ENCODE data around the gene LUC7L2.
"Not testable (repeated sequence)": the region's sequence is repeated elsewhere in the genome, so short reads cannot be mapped to it uniquely, and the experiment has no call there.

LUC7L2 gene

DNA sequence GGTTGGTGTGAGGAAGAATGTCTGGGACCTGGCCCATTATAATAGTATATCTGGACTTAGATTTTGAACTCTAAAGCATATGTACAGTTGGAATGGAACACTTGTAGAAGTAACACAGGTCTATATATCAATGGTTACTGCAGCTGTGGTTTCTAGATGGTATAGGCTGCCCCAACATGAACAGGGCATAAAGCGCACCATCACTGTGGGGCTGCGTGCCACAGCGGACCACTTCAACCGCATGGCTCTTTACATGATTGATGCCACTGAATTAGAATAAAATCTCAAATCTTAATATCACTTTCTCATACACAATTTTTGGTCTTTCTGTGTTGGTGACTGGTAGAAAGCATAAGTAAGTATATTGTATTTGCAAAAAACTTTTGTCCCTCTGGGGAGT lies 64.3 kb downstream of the LUC7L2 start:
- no peak for DNase-seq (ENCODE audit: low read depth in 1 of 2, low spot score in 1 of 2)
- no peak overlapping the region for H3K27ac ChIP-seq (replicated peaks)
- TF ChIP-seq, protein P1, sequence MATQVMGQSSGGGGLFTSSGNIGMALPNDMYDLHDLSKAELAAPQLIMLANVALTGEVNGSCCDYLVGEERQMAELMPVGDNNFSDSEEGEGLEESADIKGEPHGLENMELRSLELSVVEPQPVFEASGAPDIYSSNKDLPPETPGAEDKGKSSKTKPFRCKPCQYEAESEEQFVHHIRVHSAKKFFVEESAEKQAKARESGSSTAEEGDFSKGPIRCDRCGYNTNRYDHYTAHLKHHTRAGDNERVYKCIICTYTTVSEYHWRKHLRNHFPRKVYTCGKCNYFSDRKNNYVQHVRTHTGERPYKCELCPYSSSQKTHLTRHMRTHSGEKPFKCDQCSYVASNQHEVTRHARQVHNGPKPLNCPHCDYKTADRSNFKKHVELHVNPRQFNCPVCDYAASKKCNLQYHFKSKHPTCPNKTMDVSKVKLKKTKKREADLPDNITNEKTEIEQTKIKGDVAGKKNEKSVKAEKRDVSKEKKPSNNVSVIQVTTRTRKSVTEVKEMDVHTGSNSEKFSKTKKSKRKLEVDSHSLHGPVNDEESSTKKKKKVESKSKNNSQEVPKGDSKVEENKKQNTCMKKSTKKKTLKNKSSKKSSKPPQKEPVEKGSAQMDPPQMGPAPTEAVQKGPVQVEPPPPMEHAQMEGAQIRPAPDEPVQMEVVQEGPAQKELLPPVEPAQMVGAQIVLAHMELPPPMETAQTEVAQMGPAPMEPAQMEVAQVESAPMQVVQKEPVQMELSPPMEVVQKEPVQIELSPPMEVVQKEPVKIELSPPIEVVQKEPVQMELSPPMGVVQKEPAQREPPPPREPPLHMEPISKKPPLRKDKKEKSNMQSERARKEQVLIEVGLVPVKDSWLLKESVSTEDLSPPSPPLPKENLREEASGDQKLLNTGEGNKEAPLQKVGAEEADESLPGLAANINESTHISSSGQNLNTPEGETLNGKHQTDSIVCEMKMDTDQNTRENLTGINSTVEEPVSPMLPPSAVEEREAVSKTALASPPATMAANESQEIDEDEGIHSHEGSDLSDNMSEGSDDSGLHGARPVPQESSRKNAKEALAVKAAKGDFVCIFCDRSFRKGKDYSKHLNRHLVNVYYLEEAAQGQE (IDR thresholded peaks at IDR 0.05; ENCODE audit: insufficient replicate concordance, low read depth): no peak
- TF ChIP-seq, protein P2, sequence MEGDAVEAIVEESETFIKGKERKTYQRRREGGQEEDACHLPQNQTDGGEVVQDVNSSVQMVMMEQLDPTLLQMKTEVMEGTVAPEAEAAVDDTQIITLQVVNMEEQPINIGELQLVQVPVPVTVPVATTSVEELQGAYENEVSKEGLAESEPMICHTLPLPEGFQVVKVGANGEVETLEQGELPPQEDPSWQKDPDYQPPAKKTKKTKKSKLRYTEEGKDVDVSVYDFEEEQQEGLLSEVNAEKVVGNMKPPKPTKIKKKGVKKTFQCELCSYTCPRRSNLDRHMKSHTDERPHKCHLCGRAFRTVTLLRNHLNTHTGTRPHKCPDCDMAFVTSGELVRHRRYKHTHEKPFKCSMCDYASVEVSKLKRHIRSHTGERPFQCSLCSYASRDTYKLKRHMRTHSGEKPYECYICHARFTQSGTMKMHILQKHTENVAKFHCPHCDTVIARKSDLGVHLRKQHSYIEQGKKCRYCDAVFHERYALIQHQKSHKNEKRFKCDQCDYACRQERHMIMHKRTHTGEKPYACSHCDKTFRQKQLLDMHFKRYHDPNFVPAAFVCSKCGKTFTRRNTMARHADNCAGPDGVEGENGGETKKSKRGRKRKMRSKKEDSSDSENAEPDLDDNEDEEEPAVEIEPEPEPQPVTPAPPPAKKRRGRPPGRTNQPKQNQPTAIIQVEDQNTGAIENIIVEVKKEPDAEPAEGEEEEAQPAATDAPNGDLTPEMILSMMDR (IDR thresholded peaks at IDR 0.05; ENCODE audit: insufficient read depth, low read length): no peak
- TF ChIP-seq POLR2AphosphoS5 (IDR thresholded peaks at IDR 0.05; ENCODE audit: low read depth): 0 out of 2 replicates have a peak, but pooled peaks have one; percentile 40
- TF ChIP-seq SPI1 (IDR thresholded peaks at IDR 0.05; ENCODE audit: borderline replicate concordance, low read depth): no peak
- no peak for TF ChIP-seq GABPA (IDR thresholded peaks at IDR 0.05; ENCODE audit: low read depth)
- no peaks in the 10 kb centered on the region for H3K27me3 ChIP-seq (ENCODE audit: insufficient read depth, poor library complexity, severe bottlenecking)
- H3K4me3 ChIP-seq (replicated peaks; ENCODE audit: insufficient read depth, low read length): no peak overlapping the region

DNA sequence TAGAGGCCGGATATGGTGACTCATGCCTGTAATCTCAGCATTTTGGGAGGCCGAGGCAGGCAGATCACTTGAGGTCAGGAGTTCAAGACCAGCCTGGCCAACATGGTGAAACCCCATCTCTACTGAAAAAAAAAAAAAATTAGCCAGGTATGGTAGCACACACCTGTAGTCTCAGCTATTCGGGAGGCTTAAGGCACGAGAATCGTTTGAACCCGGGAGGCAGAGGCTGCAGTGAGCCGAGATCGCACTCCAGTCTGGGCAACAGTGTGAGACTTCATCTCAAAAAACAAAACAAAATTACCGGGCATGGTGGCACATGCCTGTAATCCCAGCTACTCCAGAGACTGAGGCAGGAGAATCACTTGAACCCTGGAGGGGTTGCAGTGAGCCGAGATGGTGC lies 66.0 kb downstream of the LUC7L2 start:
- not testable (repeated sequence) for DNase-seq (ENCODE audit: low read depth in 1 of 2, low spot score in 1 of 2); H3K27ac ChIP-seq (replicated peaks); H3K4me3 ChIP-seq (replicated peaks; ENCODE audit: insufficient read depth, low read length); H3K27me3 ChIP-seq (ENCODE audit: insufficient read depth, poor library complexity, severe bottlenecking)
- TF ChIP-seq POLR2AphosphoS5 (IDR thresholded peaks at IDR 0.05; ENCODE audit: low read depth): peak; percentile 57; the same call in 1 of the 2 replicates

DNA sequence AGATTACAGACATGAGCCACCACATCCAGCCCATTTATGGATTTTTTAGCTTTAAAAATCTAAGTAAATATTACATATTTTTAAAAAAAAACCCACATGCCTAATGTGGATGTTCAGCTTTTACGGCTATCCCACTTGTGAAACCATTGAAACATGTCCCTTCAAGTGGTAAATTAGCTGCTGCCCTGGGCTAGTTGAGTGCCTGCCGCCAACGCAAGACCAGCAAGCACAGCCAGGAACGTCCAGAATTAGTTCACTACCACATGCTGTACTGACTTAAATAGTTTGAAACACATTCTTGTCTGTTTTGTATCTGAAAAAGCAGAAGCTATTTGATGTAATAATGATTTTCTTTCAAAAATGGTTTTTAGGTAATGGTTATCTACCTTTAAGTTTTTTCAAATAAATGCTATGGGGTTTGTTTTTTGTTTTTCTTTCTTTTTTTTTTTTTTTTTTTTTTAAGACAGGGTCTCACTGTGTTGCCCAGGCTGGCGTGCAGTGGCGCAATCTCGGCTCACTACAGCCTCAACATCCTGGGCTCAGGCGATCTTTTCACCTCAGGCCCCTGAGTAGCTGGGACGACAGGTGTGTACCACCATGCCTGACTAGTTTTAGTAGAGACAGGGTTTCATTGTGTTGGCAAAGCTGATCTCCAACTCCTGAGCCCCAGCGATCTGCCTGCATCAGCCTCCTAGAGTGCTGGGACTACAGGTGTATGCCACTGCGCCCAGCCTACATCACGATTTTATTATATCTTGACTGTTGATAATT lies 66.7 kb downstream of the LUC7L2 start:
- no peak for TF ChIP-seq POLR2AphosphoS5 (IDR thresholded peaks at IDR 0.05; ENCODE audit: low read depth)
- no peak for TF ChIP-seq SPI1 (IDR thresholded peaks at IDR 0.05; ENCODE audit: borderline replicate concordance, low read depth)
- no peak for TF ChIP-seq GABPA (IDR thresholded peaks at IDR 0.05; ENCODE audit: low read depth)
- TF ChIP-seq, protein P1 (IDR thresholded peaks at IDR 0.05; ENCODE audit: insufficient replicate concordance, low read depth): no peak
- TF ChIP-seq, protein P2 (IDR thresholded peaks at IDR 0.05; ENCODE audit: insufficient read depth, low read length): no peak

DNA sequence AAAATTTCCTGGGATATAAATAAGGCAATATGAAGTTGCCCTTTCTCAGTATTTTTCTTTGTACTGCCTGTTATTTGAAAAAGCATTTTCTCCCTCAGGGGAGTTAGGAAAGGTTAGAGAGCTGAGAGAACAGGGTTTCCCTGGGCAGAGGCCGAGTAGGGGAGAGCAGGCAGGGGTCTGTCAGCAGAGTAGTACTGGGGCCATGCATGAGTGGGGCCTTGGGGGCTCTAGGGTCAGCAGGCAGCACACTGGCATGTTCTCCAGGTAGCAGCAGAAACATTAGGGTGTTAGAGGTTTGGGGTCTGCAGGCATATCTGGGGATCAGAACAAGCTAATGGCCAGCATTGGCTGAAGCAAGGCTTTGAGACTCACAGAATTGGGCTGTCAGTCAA lies 67.3 kb downstream of the LUC7L2 start:
- DNase-seq (ENCODE audit: low read depth in 1 of 2, low spot score in 1 of 2): no peak
- Histone ChIP-seq H3K27ac (replicated peaks) (no peak overlapping the region), H3K27me3 (ENCODE audit: insufficient read depth, poor library complexity, severe bottlenecking) (no peaks in the 10 kb centered on the region), H3K4me3 (replicated peaks; ENCODE audit: insufficient read depth, low read length) (no peak overlapping the region)
- TF ChIP-seq SPI1 (IDR thresholded peaks at IDR 0.05; ENCODE audit: borderline replicate concordance, low read depth) (no peak), GABPA (IDR thresholded peaks at IDR 0.05; ENCODE audit: low read depth) (no peak), POLR2AphosphoS5 (IDR thresholded peaks at IDR 0.05; ENCODE audit: low read depth) (no peak)
- TF ChIP-seq, protein P2 (IDR thresholded peaks at IDR 0.05; ENCODE audit: insufficient read depth, low read length): no peak
- TF ChIP-seq, protein P1 (IDR thresholded peaks at IDR 0.05; ENCODE audit: insufficient replicate concordance, low read depth): no peak

More for the DNA sequence above, 66.7 kb downstream of the LUC7L2 start:
- no peaks in the 10 kb centered on the region for H3K27me3 ChIP-seq (ENCODE audit: insufficient read depth, poor library complexity, severe bottlenecking)
- H3K27ac ChIP-seq (replicated peaks): no peak overlapping the region
- DNase-seq (ENCODE audit: low read depth in 1 of 2, low spot score in 1 of 2): no peak
- no peak overlapping the region for H3K4me3 ChIP-seq (replicated peaks; ENCODE audit: insufficient read depth, low read length)
